SIG-M5 (cell line): ENCODE measurements around the gene PRDM11.
"Not testable (repeated sequence)": the region's sequence is repeated elsewhere in the genome, so short reads cannot be mapped to it uniquely, and the experiment has no call there.

Source experiments
- DNase-seq: peaks from one replicate; lab custom pipeline; 2025; lab: John Stamatoyannopoulos, UW

Gene PRDM11

GRCh38 chr11:45146072-45147016 is at the start of gene PRDM11:
Gene PRDM11, plus strand, starts transcription at chr11:45146639. Its CDS starts 35,128 bp downstream, at chr11:45181767.
- DNase-seq = no peak

- DNase-seq = no peak
Measured at GRCh38 chr11:45097721-45098493, 48.5 kb upstream of the PRDM11 start.

- no peak for DNase-seq
Measured at GRCh38 chr11:45098929-45099328, 47.5 kb upstream of the PRDM11 start.

- no peak for DNase-seq
Measured at GRCh38 chr11:45100339-45100738, 46.1 kb upstream of the PRDM11 start.

- no peak for DNase-seq
Measured at GRCh38 chr11:45102361-45102809, 44.1 kb upstream of the PRDM11 start.

GRCh38 chr11:45102810-45103621 is 43.4 kb upstream of the PRDM11 start:
- DNase-seq = no peak

- no peak for DNase-seq
Measured at GRCh38 chr11:45104006-45104789, 42.2 kb upstream of the PRDM11 start.

- DNase-seq = no peak
Measured at GRCh38 chr11:45104790-45105084, 41.7 kb upstream of the PRDM11 start.

- no peak for DNase-seq
Measured at GRCh38 chr11:45105233-45105983, 41.0 kb upstream of the PRDM11 start.

GRCh38 chr11:45105984-45106375 is 40.5 kb upstream of the PRDM11 start:
- no peak for DNase-seq

- DNase-seq = no peak
Measured at GRCh38 chr11:45106440-45106839, 40.0 kb upstream of the PRDM11 start.

GRCh38 chr11:45107029-45107428 is 39.4 kb upstream of the PRDM11 start:
- no peak for DNase-seq

- DNase-seq = no peak
Measured at GRCh38 chr11:45108070-45109064, 38.1 kb upstream of the PRDM11 start.

- DNase-seq = no peak
Measured at GRCh38 chr11:45109400-45109799, 37.0 kb upstream of the PRDM11 start.

GRCh38 chr11:45110562-45110961 is 35.9 kb upstream of the PRDM11 start:
- no peak for DNase-seq

GRCh38 chr11:45113807-45114206 is 32.6 kb upstream of the PRDM11 start:
- DNase-seq = no peak

GRCh38 chr11:45127836-45128235 is 18.6 kb upstream of the PRDM11 start:
- DNase-seq = not testable (repeated sequence)

GRCh38 chr11:45133878-45134277 is 12.6 kb upstream of the PRDM11 start:
- no peak for DNase-seq

GRCh38 chr11:45141171-45141570 is 5.3 kb upstream of the PRDM11 start:
- no peak for DNase-seq
